ENCODE results near the gene LY6G5C.

GRCh38 chr6:31687860-31688693 is 7.2 kb upstream of the LY6G5C start:
- TF ChIP-seq, protein P1, sequence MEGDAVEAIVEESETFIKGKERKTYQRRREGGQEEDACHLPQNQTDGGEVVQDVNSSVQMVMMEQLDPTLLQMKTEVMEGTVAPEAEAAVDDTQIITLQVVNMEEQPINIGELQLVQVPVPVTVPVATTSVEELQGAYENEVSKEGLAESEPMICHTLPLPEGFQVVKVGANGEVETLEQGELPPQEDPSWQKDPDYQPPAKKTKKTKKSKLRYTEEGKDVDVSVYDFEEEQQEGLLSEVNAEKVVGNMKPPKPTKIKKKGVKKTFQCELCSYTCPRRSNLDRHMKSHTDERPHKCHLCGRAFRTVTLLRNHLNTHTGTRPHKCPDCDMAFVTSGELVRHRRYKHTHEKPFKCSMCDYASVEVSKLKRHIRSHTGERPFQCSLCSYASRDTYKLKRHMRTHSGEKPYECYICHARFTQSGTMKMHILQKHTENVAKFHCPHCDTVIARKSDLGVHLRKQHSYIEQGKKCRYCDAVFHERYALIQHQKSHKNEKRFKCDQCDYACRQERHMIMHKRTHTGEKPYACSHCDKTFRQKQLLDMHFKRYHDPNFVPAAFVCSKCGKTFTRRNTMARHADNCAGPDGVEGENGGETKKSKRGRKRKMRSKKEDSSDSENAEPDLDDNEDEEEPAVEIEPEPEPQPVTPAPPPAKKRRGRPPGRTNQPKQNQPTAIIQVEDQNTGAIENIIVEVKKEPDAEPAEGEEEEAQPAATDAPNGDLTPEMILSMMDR (IDR thresholded peaks at IDR 0.05), result no peak
- TF ChIP-seq ZFX (IDR thresholded peaks at IDR 0.05; ENCODE audit: borderline replicate concordance), result no peak
